H9 (cell line): ENCODE data around the gene MAP2K7. TPM values are rescaled to one million over a fixed set of nuclear protein-coding genes. Genes with fewer than 3 reads are reported as not detected.

Source experiments
- DNase-seq: peaks from one replicate; pipeline ENCODE4 v3.0.0-alpha.2; 2017
- H2AFZ ChIP-seq: one replicate; pipeline ENCODE4 v1.6.1; 2013; ENCODE audit warnings: mild to moderate bottlenecking, low read length, control low read depth, moderate library complexity
- H2AK5ac ChIP-seq: 2 replicates; pipeline ENCODE4 v1.6.1; 2013; ENCODE audit warnings: low read length, control low read depth, mixed read lengths; ENCODE audit not compliant: insufficient read length
- H2BK120ac ChIP-seq: one replicate; pipeline ENCODE4 v1.6.1; 2013; ENCODE audit warnings: low read depth, mild to moderate bottlenecking, low read length, control low read depth, inconsistent platforms; ENCODE audit not compliant: poor library complexity, severe bottlenecking
- H2BK12ac ChIP-seq: 2 replicates; pipeline ENCODE4 v1.6.1; 2013; ENCODE audit warnings: low read length, control low read depth, mixed read lengths, low read depth; ENCODE audit not compliant: insufficient read length
- H2BK15ac ChIP-seq: 2 replicates; pipeline ENCODE4 v1.6.1; 2013; ENCODE audit warnings: low read depth, low read length, control low read depth
- H2BK20ac ChIP-seq: one replicate; pipeline ENCODE4 v1.6.1; 2013; ENCODE audit warnings: low read depth, mild to moderate bottlenecking, low read length, control low read depth, inconsistent platforms; ENCODE audit not compliant: poor library complexity, severe bottlenecking
- H2BK5ac ChIP-seq: 2 replicates; pipeline ENCODE4 v1.6.1; 2013; ENCODE audit warnings: low read length, control low read depth, mixed read lengths; ENCODE audit not compliant: insufficient read length
- H3K14ac ChIP-seq: 2 replicates; pipeline ENCODE4 v1.6.1; 2013; ENCODE audit warnings: low read length, control low read depth; ENCODE audit not compliant: insufficient read depth
- H3K18ac ChIP-seq: 2 replicates; pipeline ENCODE4 v1.6.1; 2013; ENCODE audit warnings: low read depth, mild to moderate bottlenecking, mixed read lengths, low read length, control low read depth; ENCODE audit not compliant: insufficient read length
- H3K23ac ChIP-seq: 2 replicates; pipeline ENCODE4 v1.6.1; 2013; ENCODE audit warnings: low read length, control low read depth, mixed read lengths, low read depth; ENCODE audit not compliant: insufficient read length
- H3K23me2 ChIP-seq: 2 replicates; pipeline ENCODE4 v1.6.1; 2013; ENCODE audit warnings: low read depth, mild to moderate bottlenecking, mixed read lengths, low read length, control low read depth; ENCODE audit not compliant: insufficient read length, poor library complexity, severe bottlenecking
- H3K27ac ChIP-seq: 2 replicates; pipeline ENCODE4 v1.5.1; 2013; ENCODE audit warnings: low read length, control low read depth, mixed read lengths, low read depth; ENCODE audit not compliant: insufficient read length
- H3K27me3 ChIP-seq: 2 replicates; pipeline ENCODE4 v1.6.1; 2013; ENCODE audit warnings: low read length, control low read depth, inconsistent platforms; ENCODE audit not compliant: insufficient read depth
- H3K4ac ChIP-seq: 2 replicates; pipeline ENCODE4 v1.6.1; 2013; ENCODE audit warnings: low read depth, mild to moderate bottlenecking, control low read depth, inconsistent platforms, low read length, moderate library complexity
- H3K4me1 ChIP-seq: 2 replicates; pipeline ENCODE4 v1.6.1; 2013; ENCODE audit warnings: low read length, control low read depth, inconsistent platforms; ENCODE audit not compliant: insufficient read depth
- H3K4me2 ChIP-seq: 2 replicates; pipeline ENCODE4 v1.6.1; 2013; ENCODE audit warnings: low read length, control low read depth, mixed read lengths; ENCODE audit not compliant: insufficient read length, insufficient read depth
- H3K56ac ChIP-seq: 2 replicates; pipeline ENCODE4 v1.6.1; 2013; ENCODE audit warnings: low read depth, mild to moderate bottlenecking, mixed read lengths, low read length, control low read depth; ENCODE audit not compliant: insufficient read length
- H3K79me1 ChIP-seq: 2 replicates; pipeline ENCODE4 v1.6.1; 2013; ENCODE audit warnings: low read depth, mild to moderate bottlenecking, moderate library complexity, low read length, control low read depth, inconsistent platforms; ENCODE audit not compliant: insufficient read depth, poor library complexity, severe bottlenecking
- H3K79me2 ChIP-seq: 2 replicates; pipeline ENCODE4 v1.6.1; 2013; ENCODE audit warnings: low read length, control low read depth, inconsistent platforms; ENCODE audit not compliant: insufficient read depth
- H3K9ac ChIP-seq: 2 replicates; pipeline ENCODE4 v1.6.1; 2013; ENCODE audit warnings: low read length, control low read depth, mixed read lengths; ENCODE audit not compliant: insufficient read length; ENCODE audit errors: extremely low read depth
- H3K9me3 ChIP-seq: one replicate; pipeline ENCODE4 v1.6.1; 2013; ENCODE audit warnings: low read depth, low read length, inconsistent platforms; ENCODE audit not compliant: control insufficient read depth
- H3T11ph ChIP-seq: one replicate; pipeline ENCODE4 v1.6.1; 2013; ENCODE audit warnings: mild to moderate bottlenecking, low read length, control low read depth, inconsistent platforms
- H4K20me1 ChIP-seq: one replicate; pipeline ENCODE4 v1.6.1; 2013; ENCODE audit not compliant: control insufficient read depth, insufficient read length, insufficient read depth
- H4K5ac ChIP-seq: 2 replicates; pipeline ENCODE4 v1.6.1; 2013; ENCODE audit warnings: low read depth, mild to moderate bottlenecking, mixed read lengths, low read length, control low read depth; ENCODE audit not compliant: insufficient read length
- H4K8ac ChIP-seq: replicated peaks from 2 replicates; pipeline ENCODE4 v1.6.1; 2013; ENCODE audit warnings: low read length, control low read depth, mixed read lengths, low read depth; ENCODE audit not compliant: insufficient read length
- H4K91ac ChIP-seq: 2 replicates; pipeline ENCODE4 v1.6.1; 2013; ENCODE audit warnings: low read depth, mild to moderate bottlenecking, moderate library complexity, mixed read lengths, low read length, control low read depth; ENCODE audit not compliant: insufficient read length
- H3K27ac Mint-ChIP-seq, 3 experiments: 2 replicates in 2 of 3; 3 replicates in 1 of 3; pipeline ENCODE4 v1.8.0; 2020 to 2021; ENCODE audit warnings: mixed read lengths in 3 of 3, mild to moderate bottlenecking in 1 of 3, moderate library complexity in 1 of 3
- H3K27me3 Mint-ChIP-seq: 2 replicates; pipeline ENCODE4 v1.8.0; 2021; ENCODE audit warnings: low read depth, mild to moderate bottlenecking, moderate library complexity, mixed read lengths
- H3K36me3 Mint-ChIP-seq, 3 experiments: 2 replicates in 2 of 3; 3 replicates in 1 of 3; pipeline ENCODE4 v1.8.0; 2020 to 2021; ENCODE audit warnings: low read depth in 3 of 3, mixed read lengths in 3 of 3; ENCODE audit not compliant: insufficient read depth in 1 of 3
- H3K4me1 Mint-ChIP-seq, 2 experiments: 2 replicates each; pipeline ENCODE4 v1.8.0; 2020; ENCODE audit warnings: mixed read lengths in 2 of 2
- H3K4me3 Mint-ChIP-seq, 2 experiments: 2 replicates in 1 of 2; 3 replicates in 1 of 2; pipeline ENCODE4 v1.8.0; 2020 to 2021; ENCODE audit warnings: mild to moderate bottlenecking in 2 of 2, mixed read lengths in 2 of 2, moderate library complexity in 1 of 2
- H3K9me3 Mint-ChIP-seq, 2 experiments: 2 replicates in 1 of 2; 3 replicates in 1 of 2; pipeline ENCODE4 v1.8.0; 2020; ENCODE audit warnings: mild to moderate bottlenecking in 2 of 2, mixed read lengths in 2 of 2, moderate library complexity in 1 of 2
- CTCF ChIP-seq: fragments of 200-600 bp; sonication (generic); conservative IDR thresholded peaks from 3 replicates; pipeline ENCODE4 v1.8.0; 2021; ENCODE audit warnings: antibody characterized with exemption, mild to moderate bottlenecking
- WGBS: extraction: QIAGEN DNeasy Blood & Tissue Kit; methylation state at CpG from one replicate; pipeline ENCODE4 v1.1.7; 2013; ENCODE audit warnings: missing lambda C conversion rate, low lambda C conversion rate, mixed read lengths; ENCODE audit not compliant: insufficient read length; ENCODE audit errors: extremely low coverage; 5-methylcytosine and 5-hydroxymethylcytosine counted together
- total RNA-seq: library from RNA; stranded (reverse); gene quantifications from 2 replicates; pipeline ENCODE4 v1.2.1, GENCODE V29; 2021

Gene MAP2K7
- total RNA-seq, 1 experiment from 2014 or later: 48.1 TPM

DNA sequence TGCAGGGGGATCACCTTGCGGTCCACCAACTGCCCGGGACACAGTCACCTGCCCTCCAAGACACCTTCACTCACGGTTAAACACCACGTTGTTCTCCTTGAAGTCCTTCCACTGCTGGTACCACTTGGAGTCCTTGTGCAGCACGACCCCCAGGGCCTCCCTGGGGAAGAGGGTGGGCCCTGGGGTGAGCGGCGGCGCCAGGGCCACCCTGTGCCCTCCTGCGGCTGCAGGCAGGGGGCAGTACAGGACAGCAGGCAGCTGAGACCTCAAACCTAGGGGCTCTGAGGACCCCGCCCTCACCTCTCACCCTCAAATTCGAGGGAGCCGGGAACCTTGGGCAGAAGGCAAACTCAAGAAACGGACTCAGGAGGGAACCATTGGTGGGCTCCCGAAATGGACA, 29.7 kb downstream of the MAP2K7 start:
- Histone ChIP-seq H4K91ac (no peak overlapping the region), H2BK5ac (no peak overlapping the region), H2AFZ (no peak overlapping the region), H3K79me2 (no peaks in the 10 kb centered on the region), H3T11ph (no peak overlapping the region), H3K18ac (no peak overlapping the region), H3K14ac (no peak overlapping the region), H3K23me2 (no peaks in the 10 kb centered on the region), H3K56ac (no peak overlapping the region), H2BK12ac (no peak overlapping the region), H3K4me1 (no peaks in the 10 kb centered on the region), H4K8ac (no peak overlapping the region), H3K27me3 (no peaks in the 10 kb centered on the region), H3K79me1 (no peaks in the 10 kb centered on the region), H4K20me1 (no peaks in the 10 kb centered on the region), H2BK120ac (no peak overlapping the region), H3K27ac (no peak overlapping the region), H3K4ac (no peak overlapping the region), H4K5ac (no peak overlapping the region), H3K23ac (no peak overlapping the region), H2AK5ac (no peak overlapping the region), H3K4me2 (no peak overlapping the region), H3K9ac (no peak overlapping the region), H2BK15ac (no peak overlapping the region), H2BK20ac (no peak overlapping the region), H3K9me3 (no peaks in the 10 kb centered on the region)
- no peaks in the 10 kb centered on the region for H3K9me3 Mint-ChIP-seq
- TF ChIP-seq CTCF: peak; percentile 59
- no peak for DNase-seq
- H3K4me3 Mint-ChIP-seq: no peak overlapping the region
- H3K4me1 Mint-ChIP-seq: peaks cover 0 to 4% of the 10 kb centered on the region in 2 experiments; a peak in 1 of 4 replicates
- no peak overlapping the region for H3K27ac Mint-ChIP-seq
- H3K36me3 Mint-ChIP-seq: peaks cover 28 to 78% (median 61%) of the 10 kb centered on the region in 3 experiments; a peak in 6 of 7 replicates
- no CpG with 5 or more reads among the region's 14 CpGs for WGBS
- no peaks in the 10 kb centered on the region for H3K27me3 Mint-ChIP-seq
